ENCODE data around the gene OR1F1. TPM values are rescaled to one million over a fixed set of nuclear protein-coding genes. Genes with fewer than 3 reads are reported as not detected.
"Not testable (repeated sequence)": the region's sequence is repeated elsewhere in the genome, so short reads cannot be mapped to it uniquely, and the experiment has no call there.

The OR1F1 gene
- total and polyA plus RNA-seq, 9 donors: not detected

GRCh38 chr16:3188675-3188924, 596 bp downstream of the OR1F1 start:
- WGBS (ENCODE audit: insufficient coverage): 0% methylated on average over 6 of the region's 13 CpGs
- Histone ChIP-seq H3K27me3 (ENCODE audit: control insufficient read depth, insufficient read depth, low read length) (peaks cover 95% of the 10 kb centered on the region), H3K27ac (ENCODE audit: low read length) (no peak overlapping the region), H3K4me1 (ENCODE audit: control insufficient read depth, insufficient read depth, low read length) (peaks cover 28% of the 10 kb centered on the region), H3K4me3 (ENCODE audit: low read length) (peak overlapping the region; percentile 30), H3K36me3 (ENCODE audit: control insufficient read depth, insufficient read depth, low read length) (no peaks in the 10 kb centered on the region), H3K9me3 (replicated peaks; ENCODE audit: control insufficient read depth, low read depth, low read length) (no peaks in the 10 kb centered on the region)
- no peak for DNase-seq

- no peaks in the 10 kb centered on the region for H3K36me3 ChIP-seq (ENCODE audit: control insufficient read depth, insufficient read depth, low read length)
- peaks cover 93% of the 10 kb centered on the region for H3K27me3 ChIP-seq (ENCODE audit: control insufficient read depth, insufficient read depth, low read length)
- no peaks in the 10 kb centered on the region for H3K9me3 ChIP-seq (replicated peaks; ENCODE audit: control insufficient read depth, low read depth, low read length)
- H3K27ac ChIP-seq (ENCODE audit: low read length): no peak overlapping the region
- peaks cover 25% of the 10 kb centered on the region for H3K4me1 ChIP-seq (ENCODE audit: control insufficient read depth, insufficient read depth, low read length)
- WGBS (ENCODE audit: insufficient coverage): under 1% methylated on average over 59 of the region's 61 CpGs
- peak overlapping the region; percentile 30 for H3K4me3 ChIP-seq (ENCODE audit: low read length)
- DNase-seq: peak; percentile 38
These were observed 1.2 kb downstream of the OR1F1 start for GRCh38 chr16:3188925-3189825.

GRCh38 chr16:3189869-3190268, 1.9 kb downstream of the OR1F1 start:
- WGBS (ENCODE audit: insufficient coverage): no CpG with 5 or more reads among the region's 11 CpGs
- Histone ChIP-seq H3K27ac (ENCODE audit: low read length) (no peak overlapping the region), H3K36me3 (ENCODE audit: control insufficient read depth, insufficient read depth, low read length) (no peaks in the 10 kb centered on the region), H3K4me3 (ENCODE audit: low read length) (no peak overlapping the region), H3K4me1 (ENCODE audit: control insufficient read depth, insufficient read depth, low read length) (peaks cover 25% of the 10 kb centered on the region), H3K9me3 (replicated peaks; ENCODE audit: control insufficient read depth, low read depth, low read length) (no peaks in the 10 kb centered on the region), H3K27me3 (ENCODE audit: control insufficient read depth, insufficient read depth, low read length) (peaks cover 92% of the 10 kb centered on the region)
- no peak for DNase-seq

- H3K4me1 ChIP-seq (ENCODE audit: control insufficient read depth, insufficient read depth, low read length): peaks cover 25% of the 10 kb centered on the region
- H3K4me3 ChIP-seq (ENCODE audit: low read length): no peak overlapping the region
- H3K9me3 ChIP-seq (replicated peaks; ENCODE audit: control insufficient read depth, low read depth, low read length): no peaks in the 10 kb centered on the region
- peaks cover 96% of the 10 kb centered on the region for H3K27me3 ChIP-seq (ENCODE audit: control insufficient read depth, insufficient read depth, low read length)
- no peak overlapping the region for H3K27ac ChIP-seq (ENCODE audit: low read length)
- WGBS (ENCODE audit: insufficient coverage): 6% methylated on average over 14 of the region's 16 CpGs
- no peaks in the 10 kb centered on the region for H3K36me3 ChIP-seq (ENCODE audit: control insufficient read depth, insufficient read depth, low read length)
- DNase-seq: no peak
These were observed 2.9 kb downstream of the OR1F1 start for GRCh38 chr16:3190949-3191353.

GRCh38 chr16:3192476-3193019, 4.5 kb downstream of the OR1F1 start:
- H3K27me3 ChIP-seq (ENCODE audit: control insufficient read depth, insufficient read depth, low read length): peaks cover 87% of the 10 kb centered on the region
- no peaks in the 10 kb centered on the region for H3K9me3 ChIP-seq (replicated peaks; ENCODE audit: control insufficient read depth, low read depth, low read length)
- WGBS (ENCODE audit: insufficient coverage): 36% methylated on average over 32 of the region's 36 CpGs
- H3K36me3 ChIP-seq (ENCODE audit: control insufficient read depth, insufficient read depth, low read length): no peaks in the 10 kb centered on the region
- no peak overlapping the region for H3K27ac ChIP-seq (ENCODE audit: low read length)
- no peak overlapping the region for H3K4me3 ChIP-seq (ENCODE audit: low read length)
- peaks cover 25% of the 10 kb centered on the region for H3K4me1 ChIP-seq (ENCODE audit: control insufficient read depth, insufficient read depth, low read length)
- no peak for DNase-seq

GRCh38 chr16:3193221-3194212, 5.5 kb downstream of the OR1F1 start:
- peaks cover 83% of the 10 kb centered on the region for H3K27me3 ChIP-seq (ENCODE audit: control insufficient read depth, insufficient read depth, low read length)
- H3K36me3 ChIP-seq (ENCODE audit: control insufficient read depth, insufficient read depth, low read length): no peaks in the 10 kb centered on the region
- 61% methylated on average over 36 of the region's 49 CpGs for WGBS (ENCODE audit: insufficient coverage)
- peaks cover 19% of the 10 kb centered on the region for H3K4me1 ChIP-seq (ENCODE audit: control insufficient read depth, insufficient read depth, low read length)
- H3K27ac ChIP-seq (ENCODE audit: low read length): no peak overlapping the region
- DNase-seq: no peak
- no peaks in the 10 kb centered on the region for H3K9me3 ChIP-seq (replicated peaks; ENCODE audit: control insufficient read depth, low read depth, low read length)
- no peak overlapping the region for H3K4me3 ChIP-seq (ENCODE audit: low read length)

GRCh38 chr16:3194792-3195191, 6.8 kb downstream of the OR1F1 start:
- no peak overlapping the region for H3K4me3 ChIP-seq (ENCODE audit: low read length)
- WGBS (ENCODE audit: insufficient coverage): 76% methylated on average over 19 of the region's 20 CpGs
- H3K27me3 ChIP-seq (ENCODE audit: control insufficient read depth, insufficient read depth, low read length): peaks cover 73% of the 10 kb centered on the region
- no peak overlapping the region for H3K27ac ChIP-seq (ENCODE audit: low read length)
- no peaks in the 10 kb centered on the region for H3K36me3 ChIP-seq (ENCODE audit: control insufficient read depth, insufficient read depth, low read length)
- peaks cover 7% of the 10 kb centered on the region for H3K4me1 ChIP-seq (ENCODE audit: control insufficient read depth, insufficient read depth, low read length)
- H3K9me3 ChIP-seq (replicated peaks; ENCODE audit: control insufficient read depth, low read depth, low read length): no peaks in the 10 kb centered on the region
- no peak for DNase-seq

- no peaks in the 10 kb centered on the region for H3K9me3 ChIP-seq (replicated peaks; ENCODE audit: control insufficient read depth, low read depth, low read length)
- 85% methylated on average over 6 of the region's 10 CpGs for WGBS (ENCODE audit: insufficient coverage)
- DNase-seq: no peak
These were observed 8.0 kb downstream of the OR1F1 start for GRCh38 chr16:3195975-3196374.

GRCh38 chr16:3197694-3198333, 9.8 kb downstream of the OR1F1 start:
- not testable (repeated sequence) for DNase-seq; H3K9me3 ChIP-seq (replicated peaks; ENCODE audit: control insufficient read depth, low read depth, low read length); H3K4me1 ChIP-seq (ENCODE audit: control insufficient read depth, insufficient read depth, low read length); H3K27ac ChIP-seq (ENCODE audit: low read length); H3K4me3 ChIP-seq (ENCODE audit: low read length); H3K36me3 ChIP-seq (ENCODE audit: control insufficient read depth, insufficient read depth, low read length)
- WGBS (ENCODE audit: insufficient coverage): 46% methylated on average over 3 of the region's 3 CpGs
- H3K27me3 ChIP-seq (ENCODE audit: control insufficient read depth, insufficient read depth, low read length): peaks cover 52% of the 10 kb centered on the region

More at GRCh38 chr16:3195975-3196374, 8.0 kb downstream of the OR1F1 start:
- Histone ChIP-seq H3K4me1 (ENCODE audit: control insufficient read depth, insufficient read depth, low read length) (peaks cover 5% of the 10 kb centered on the region), H3K4me3 (ENCODE audit: low read length) (no peak overlapping the region), H3K36me3 (ENCODE audit: control insufficient read depth, insufficient read depth, low read length) (no peaks in the 10 kb centered on the region), H3K27me3 (ENCODE audit: control insufficient read depth, insufficient read depth, low read length) (peaks cover 68% of the 10 kb centered on the region), H3K27ac (ENCODE audit: low read length) (no peak overlapping the region)
